GM12878 (cell line): ENCODE measurements around the gene ENOX2. TPM values are rescaled to one million over a fixed set of nuclear protein-coding genes. Genes with fewer than 3 reads are reported as not detected.

Experiments
- ATAC-seq: fragments of 200-7000 bp; cut with Tn5 transposase; 3 replicates; pipeline ENCODE4 v1.9.1; 2020; ENCODE audit warnings: mild to moderate bottlenecking, moderate library complexity
- BruUV-seq: library from RNA; stranded (reverse); fragments of 400-500 nt; replicated peaks from 2 replicates; lab custom pipeline; 2021; lab: Mats Ljungman, UMichigan
- CTCF ChIA-PET: fragments of 300-600 bp; sonication (Branson Sonifier 250); formaldehyde crosslinking; extraction: SDS; loops from one replicate; lab custom pipeline; 2021; ENCODE audit warnings: inconsistent platforms; lab: Yijun Ruan, JAX
- POLR2A ChIA-PET: fragments of 350-600 bp; formaldehyde crosslinking; extraction: SDS; loops from one replicate; lab custom pipeline; 2021; ENCODE audit warnings: inconsistent platforms; lab: Charles Lee
- RAD21 ChIA-PET: fragments of 300-600 bp; sonication (Branson Sonifier 250); formaldehyde crosslinking; loops from one replicate; lab custom pipeline; 2023; ENCODE audit warnings: antibody characterized with exemption; ENCODE audit not compliant: unreplicated experiment; lab: Charles Lee
- SMC1A ChIA-PET: fragments of 300-600 bp; sonication (Branson Sonifier 250); formaldehyde crosslinking; loops from one replicate; lab custom pipeline; 2023; ENCODE audit not compliant: unreplicated experiment, uncharacterized antibody; lab: Charles Lee
- DNase-seq: peaks from one replicate; pipeline ENCODE4 v3.0.0-alpha.2; 2011; ENCODE audit warnings: low read depth, low spot score
- FAIRE-seq: peaks from 3 replicates; lab custom pipeline; 2011; peaks lifted over from hg19 to GRCh38; lab: Jason Lieb, UNC
- H2AFZ ChIP-seq: 2 replicates; pipeline ENCODE4 v1.6.0; 2011; ENCODE audit warnings: low read depth, low read length, control low read depth; ENCODE audit not compliant: control insufficient read depth
- H3K27ac ChIP-seq: 2 replicates; pipeline ENCODE4 v1.5.1; 2011; ENCODE audit warnings: control low read depth; ENCODE audit not compliant: control insufficient read depth, insufficient read depth
- H3K27me3 ChIP-seq, 2 experiments: replicated peaks in 1 of 2; 2 replicates each; pipeline versions ENCODE4 v1.6.0 to v1.6.1; 2011; ENCODE audit warnings: low read length in 1 of 2; ENCODE audit not compliant: control insufficient read depth in 2 of 2, insufficient read depth in 2 of 2
- H3K36me3 ChIP-seq, 2 experiments: 2 replicates each; pipeline ENCODE4 v1.5.1; 2011; ENCODE audit warnings: low read length in 1 of 2; ENCODE audit not compliant: control insufficient read depth in 2 of 2, insufficient read depth in 2 of 2
- H3K4me1 ChIP-seq: 2 replicates; pipeline ENCODE4 v1.6.1; 2011; ENCODE audit warnings: mild to moderate bottlenecking, low read length, moderate library complexity, mixed read lengths; ENCODE audit not compliant: control insufficient read depth, insufficient read depth
- H3K4me2 ChIP-seq: 2 replicates; pipeline ENCODE4 v1.6.0; 2011; ENCODE audit warnings: control low read depth; ENCODE audit not compliant: control insufficient read depth, insufficient read depth
- H3K4me3 ChIP-seq: fragments of 200-600 bp; sonication (generic); 2 replicates; pipeline ENCODE4 v1.5.1; 2016
- H3K79me2 ChIP-seq: 2 replicates; pipeline ENCODE4 v1.6.0; 2011; ENCODE audit warnings: low read length; ENCODE audit not compliant: control insufficient read depth, insufficient read depth
- H3K9ac ChIP-seq: 2 replicates; pipeline ENCODE4 v1.8.0; 2011; ENCODE audit warnings: low read length, control low read depth, mixed read lengths; ENCODE audit not compliant: control insufficient read depth, insufficient read depth
- H3K9me3 ChIP-seq: replicated peaks from 3 replicates; pipeline ENCODE4 v1.5.1; 2011; ENCODE audit warnings: mild to moderate bottlenecking, low read length; ENCODE audit not compliant: control insufficient read depth, insufficient read depth
- H4K20me1 ChIP-seq: 2 replicates; pipeline ENCODE4 v1.6.0; 2011; ENCODE audit not compliant: control insufficient read depth, insufficient read depth
- BCLAF1 ChIP-seq: fragments of 450-650 bp; IDR thresholded peaks from 2 replicates; pipeline ENCODE4 v1.6.1; 2017; ENCODE audit warnings: antibody characterized with exemption, mild to moderate bottlenecking, moderate library complexity
- FOS ChIP-seq: IDR thresholded peaks from 3 replicates; pipeline ENCODE4 v1.6.1; 2011; ENCODE audit warnings: borderline replicate concordance; ENCODE audit not compliant: insufficient read length; ENCODE audit errors: extremely low read depth
- FOXK2 ChIP-seq: fragments of 450-650 bp; IDR thresholded peaks from 2 replicates; pipeline ENCODE4 v1.6.1; 2017; ENCODE audit warnings: mild to moderate bottlenecking, moderate library complexity
- JUNB ChIP-seq: IDR thresholded peaks from 2 replicates; pipeline ENCODE4 v1.6.1; 2016; ENCODE audit warnings: antibody characterized with exemption, mild to moderate bottlenecking
- MTA3 ChIP-seq: IDR thresholded peaks from 2 replicates; pipeline ENCODE4 v1.6.1; 2012; ENCODE audit warnings: low read length, inconsistent platforms, borderline replicate concordance
- NFIC ChIP-seq: IDR thresholded peaks from 2 replicates; pipeline ENCODE4 v1.6.1; 2012; ENCODE audit warnings: low read depth, mild to moderate bottlenecking, inconsistent platforms, low read length, moderate library complexity
- POLR2AphosphoS2 ChIP-seq: IDR thresholded peaks from 2 replicates; pipeline ENCODE4 v1.6.1; 2011; ENCODE audit warnings: low read depth, mild to moderate bottlenecking, low read length, improper control_type of control experiment, moderate library complexity
- REST ChIP-seq: IDR thresholded peaks from 2 replicates; pipeline ENCODE4 v1.6.1; 2012; ENCODE audit warnings: mild to moderate bottlenecking, low read depth, low read length
- TBL1XR1 ChIP-seq: IDR thresholded peaks from 2 replicates; pipeline ENCODE4 v1.6.1; 2012; ENCODE audit warnings: low read depth, low read length, improper control_type of control experiment
- YY1 ChIP-seq: IDR thresholded peaks from 2 replicates; pipeline ENCODE4 v1.6.1; 2011; ENCODE audit warnings: low read depth, mild to moderate bottlenecking, low read length
- WGBS: methylation state at CpG from one replicate; pipeline ENCODE4 v1.1.6; 2016; ENCODE audit warnings: low lambda C conversion rate; ENCODE audit not compliant: insufficient replicate concordance, insufficient coverage; ENCODE audit errors: missing lambda C conversion rate; 5-methylcytosine and 5-hydroxymethylcytosine counted together
- in situ Hi-C: fragments of 300-500 bp; cut with MboI; formaldehyde crosslinking; loops from 9 replicates; pipeline ENCODE4 v1.14.3; 2018; ENCODE audit warnings: mixed read lengths
- intact Hi-C: fragments of 100-400 bp; cut with micrococcal nuclease; formaldehyde crosslinking; loops from one replicate; pipeline ENCODE4 v1.14.2; 2022; ENCODE audit not compliant: unreplicated experiment
- polyA plus RNA-seq, 11 experiments: library from polyadenylated mRNA; depleted of rRNA in 4 of 11; unstranded in 6 of 11; stranded (reverse) in 5 of 11; fragments of >200 nt; fragmentation: Nextera tagmentation in 4 of 11; fragmentation: Illumina TruSeq in 1 of 11; extraction: Ambion mirVana in 4 of 11; extraction: Trizol in 1 of 11; gene quantifications; 1 replicate in 1 of 11; 2 replicates in 10 of 11; pipeline versions ENCODE4 v1.2.1 to v1.2.3, GENCODE V29; 2011 to 2016; ENCODE audit warnings: inconsistent platforms in 2 of 11, missing spikeins in 2 of 11, low read depth in 1 of 11
- total RNA-seq, 4 experiments: library from RNA; depleted of rRNA in 3 of 4; stranded (reverse); fragments of >200 nt in 3 of 4; fragmentation: Illumina TruSeq in 1 of 4; extraction: Trizol in 1 of 4; gene quantifications; 2 replicates each; pipeline versions ENCODE4 v1.2.1 to v1.2.3, GENCODE V29; 2013 to 2021

ENOX2 gene
- total and polyA plus RNA-seq, 10 of the 15 experiments (the other 5 are each of a cell fraction or from before 2014, with no cell fraction given): 3.2 to 13.0 (median 7.7) TPM

GRCh38 chrX:130578906-130579305, 324.1 kb downstream of the ENOX2 start (continued):
- TF ChIP-seq REST (no peak), BCLAF1 (no peak), JUNB (no peak), FOS (no peak), MTA3 (no peak)
- TF ChIP-seq, all 136 proteins: peak for 0

GRCh38 chrX:130577431-130577830, 325.6 kb downstream of the ENOX2 start:
- Histone ChIP-seq H3K36me3 (no peaks in the 10 kb centered on the region), H3K27me3 (peaks cover 0 to 3% of the 10 kb centered on the region in 2 experiments; a peak in 1 of 4 replicates), H3K4me2 (no peak overlapping the region), H4K20me1 (no peaks in the 10 kb centered on the region), H2AFZ (no peak overlapping the region), H3K9me3 (no peaks in the 10 kb centered on the region), H3K9ac (no peak overlapping the region), H3K27ac (no peak overlapping the region), H3K79me2 (no peaks in the 10 kb centered on the region), H3K4me1 (no peaks in the 10 kb centered on the region), H3K4me3 (no peak overlapping the region)
- TF ChIP-seq NFIC (no peak), FOXK2 (no peak), BCLAF1 (no peak), TBL1XR1 (no peak), POLR2AphosphoS2 (no peak), YY1 (no peak)
- DNase-seq (no peak), FAIRE-seq (no peak), ATAC-seq (no peak)
- WGBS: 68% methylated on average over 2 of the region's 2 CpGs
- ChIA-PET CTCF (interaction anchor here (3.2 kb wide), 1 partner anchor 338 kb away, joined by 39 read pairs; no protein-coding TSS in a partner anchor), RAD21 (no interaction called here), POLR2A (no interaction called here), SMC1A (interaction anchor here (1.1 to 1.3 kb wide), 2 partner anchors 309 to 338 kb away, joined by 3 read pairs; no protein-coding TSS in a partner anchor)
- BruUV-seq: no TSS peak
- intact Hi-C loops: no loop called here
- in situ Hi-C loops: no loop called here
